HG03159 (cell line): Measurements from ENCODE around the gene ST7L.
"Not testable (repeated sequence)": the region's sequence is repeated elsewhere in the genome, so short reads cannot be mapped to it uniquely, and the experiment has no call there.

Source experiments
- ATAC-seq: cut with Tn5 transposase; IDR thresholded peaks from one replicate; pipeline ENCODE4 v1.9.1; 2021; ENCODE audit warnings: mild to moderate bottlenecking, moderate library complexity; ENCODE audit not compliant: unreplicated experiment

Gene ST7L

GRCh38 chr1:112501810-112502641 lies 116.9 kb downstream of the ST7L start:
- no peak for ATAC-seq

DNA sequence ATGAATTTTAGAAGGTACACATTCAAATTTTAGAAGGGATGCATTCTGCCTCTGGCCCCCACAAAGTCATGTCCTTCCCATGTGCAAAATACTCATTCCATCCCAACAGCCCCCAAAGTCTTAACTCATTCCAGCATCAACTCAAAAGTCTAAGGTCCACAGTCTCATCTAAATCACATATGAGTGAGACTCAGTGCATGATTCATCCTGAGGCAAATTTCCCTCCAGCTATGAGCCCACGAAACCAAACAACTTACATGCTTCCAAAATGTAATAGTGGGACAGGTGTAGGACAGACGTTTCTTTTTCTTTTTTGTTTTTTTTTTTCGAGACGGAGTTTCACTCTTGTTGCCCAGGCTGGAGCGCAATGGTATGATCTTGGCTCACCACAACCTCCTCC lies 122.7 kb downstream of the ST7L start:
- no peak for ATAC-seq

GRCh38 chr1:112493351-112493750 lies 125.6 kb downstream of the ST7L start:
- no peak for ATAC-seq

DNA sequence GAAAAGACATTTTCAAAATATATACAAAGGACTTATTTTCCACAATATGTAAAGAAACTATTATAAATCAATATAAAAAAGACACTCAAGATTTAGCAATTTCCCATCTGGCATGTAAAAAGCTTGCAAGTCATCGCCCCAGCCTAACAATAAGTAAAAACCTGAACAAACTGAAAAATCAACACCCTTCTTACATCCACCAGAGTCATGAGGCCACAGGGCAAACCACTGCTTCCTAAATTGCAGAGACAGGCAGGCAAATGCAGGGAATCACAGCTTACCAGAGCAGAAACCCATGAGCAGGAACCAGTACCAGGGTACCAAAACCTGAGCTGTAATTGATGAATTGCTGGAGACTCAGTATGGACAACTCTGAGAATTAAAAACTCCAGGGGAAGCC lies 126.9 kb downstream of the ST7L start:
- no peak for ATAC-seq

DNA sequence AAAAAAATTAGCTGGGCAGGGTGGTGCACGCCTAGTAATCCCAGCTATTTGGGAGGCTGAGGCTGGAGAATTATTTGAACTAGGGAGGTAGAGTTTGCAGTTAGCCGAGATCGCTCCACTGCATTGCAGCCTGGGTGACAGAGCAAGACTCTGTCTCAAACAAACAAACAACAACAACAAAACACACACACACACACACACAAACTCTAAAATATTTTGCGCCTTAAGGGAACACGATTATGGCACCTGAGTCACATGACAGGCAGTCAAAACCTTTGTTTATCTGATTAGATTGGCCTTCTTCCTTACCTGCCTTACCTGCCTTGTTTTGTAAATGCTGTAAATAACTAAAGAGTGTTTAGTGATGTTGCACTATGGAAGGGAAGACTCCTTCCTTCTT lies 130.8 kb downstream of the ST7L start:
- no peak for ATAC-seq

DNA sequence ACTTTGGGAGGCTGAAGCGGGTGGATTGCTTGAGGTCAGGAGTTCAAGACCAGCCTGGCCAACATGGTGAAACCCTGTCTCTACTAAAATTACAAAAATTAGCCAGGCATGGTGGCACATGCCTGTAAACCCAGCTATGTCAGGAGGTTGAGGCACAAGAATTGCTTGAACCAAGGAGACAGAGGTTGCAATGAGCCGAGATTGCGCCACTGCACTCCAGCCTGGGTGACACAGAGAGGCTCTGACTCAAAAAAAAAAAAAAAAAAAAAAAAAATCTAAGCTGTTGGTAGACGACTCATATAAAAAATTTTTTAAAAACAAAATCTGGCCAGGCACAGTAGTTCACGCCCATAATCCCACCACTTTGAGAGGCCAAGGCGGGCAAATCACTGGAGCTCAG lies 131.3 kb downstream of the ST7L start:
- ATAC-seq = not testable (repeated sequence)

GRCh38 chr1:112486063-112486462 lies 132.9 kb downstream of the ST7L start:
- ATAC-seq = not testable (repeated sequence)

DNA sequence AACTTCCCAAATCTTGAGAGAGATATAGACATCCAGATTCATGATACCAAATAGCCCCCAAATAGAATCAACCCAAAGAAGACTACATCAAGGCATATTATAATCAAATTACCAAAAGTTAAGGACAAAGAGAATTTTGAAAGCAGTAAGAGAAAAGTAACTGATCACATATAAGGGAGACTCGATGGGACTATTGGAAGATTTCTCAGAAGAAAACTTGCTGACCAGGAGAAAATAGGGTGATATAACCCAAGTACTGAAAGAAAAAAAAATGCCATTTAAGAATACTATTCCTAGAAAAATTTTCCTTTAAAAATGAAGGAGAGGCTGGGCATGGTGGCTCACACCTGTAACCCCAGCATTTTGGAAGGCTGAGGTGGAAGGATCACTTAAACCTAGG lies 140.6 kb downstream of the ST7L start:
- no peak for ATAC-seq

- ATAC-seq = no peak
Observed at GRCh38 chr1:112477550-112477949, 141.4 kb downstream of the ST7L start.
